ENCODE measurements around the gene GDI2.
A peak's percentile ranks its signal among the peaks of the same experiment; 100 is the strongest.
"Not testable (repeated sequence)": the region's sequence is repeated elsewhere in the genome, so short reads cannot be mapped to it uniquely, and the experiment has no call there.

GDI2 gene

DNA sequence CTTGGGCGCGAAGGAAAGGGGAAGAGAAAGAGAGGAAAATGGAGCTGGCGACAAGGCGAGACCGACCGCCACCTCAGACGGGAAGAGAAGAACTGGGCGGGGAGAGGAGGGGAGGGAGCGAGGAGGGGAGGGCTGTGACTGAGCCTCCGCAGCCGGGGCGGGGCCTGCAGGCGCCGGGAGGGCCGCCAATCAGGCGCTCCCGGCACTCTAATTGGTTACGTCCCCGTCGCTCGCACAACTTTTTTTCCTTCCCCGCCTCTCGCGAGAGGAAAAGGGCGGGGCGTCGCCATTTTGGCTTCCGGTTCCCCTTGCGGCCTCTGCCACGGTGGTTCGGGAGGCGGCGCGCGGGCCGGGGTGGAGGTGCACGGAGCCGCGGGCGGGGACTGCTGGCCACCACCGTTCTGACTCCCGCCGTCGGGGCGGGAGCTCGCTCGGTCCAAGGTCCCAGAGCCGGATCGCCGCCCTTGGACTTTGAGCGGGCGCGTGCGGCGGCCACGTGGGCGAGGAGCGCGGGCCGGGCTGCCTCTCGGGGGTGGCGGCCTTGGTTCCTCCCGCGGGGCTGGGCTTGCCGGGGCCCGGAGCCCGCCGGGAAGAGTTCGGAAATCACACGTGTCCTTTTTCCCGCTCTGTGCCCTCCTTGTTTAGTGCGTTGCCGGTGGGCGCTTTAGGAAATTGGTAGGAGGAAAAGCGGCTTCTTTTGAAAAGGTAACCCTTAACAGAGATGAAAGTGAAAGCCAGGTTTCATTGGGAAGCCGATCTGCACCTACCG, at the start of gene GDI2:
GDI2 (minus strand) TSS at position 94 of the 769 bp plus-strand sequence. CDS start 176 bp downstream, outside the sequence.
- peak; percentile 99 for DNase-seq

- DNase-seq, result no peak
Observed at GRCh38 chr10:5862360-5862961, 49.2 kb upstream of the GDI2 start.

DNA sequence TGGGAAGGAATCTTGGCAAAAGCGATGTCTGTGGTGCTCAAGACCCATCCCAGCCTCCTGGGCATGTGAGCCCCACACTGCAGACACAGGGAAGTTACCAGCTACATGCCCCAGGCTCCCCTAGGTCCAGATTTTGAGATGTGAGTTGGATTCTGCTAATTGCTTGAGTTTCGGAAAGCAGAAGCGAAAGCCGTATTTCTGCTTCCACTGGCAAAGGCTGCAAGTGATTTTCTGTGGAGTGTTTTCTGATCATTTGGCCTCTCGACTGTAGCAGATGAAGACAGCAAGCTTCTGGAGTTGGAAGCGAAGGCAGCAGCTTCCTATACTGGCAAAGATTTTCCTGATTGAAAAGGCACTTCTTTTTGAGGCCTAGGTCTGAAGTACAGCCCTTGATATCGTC, 46.8 kb upstream of the GDI2 start:
- no peak for DNase-seq

DNA sequence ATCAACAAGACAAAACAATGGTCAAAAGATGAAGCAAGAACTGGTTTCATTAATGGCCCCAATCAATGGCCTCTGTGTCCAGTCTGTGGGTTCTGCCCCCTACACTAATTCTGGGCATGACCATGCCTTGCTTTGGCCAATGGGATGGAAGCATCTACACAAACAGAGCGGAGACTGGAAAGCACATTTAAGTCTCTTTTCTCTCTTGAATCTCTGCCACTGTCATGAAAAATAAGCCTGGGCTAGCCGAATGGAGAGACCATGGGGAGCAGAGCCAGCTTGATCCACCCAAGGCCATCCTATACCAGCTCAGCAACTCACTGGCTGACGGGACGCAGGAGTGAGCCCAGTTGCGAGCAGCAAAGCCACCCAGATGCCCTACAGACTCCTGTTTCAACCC, 45.6 kb upstream of the GDI2 start:
- no peak for DNase-seq

GRCh38 chr10:5856701-5857004, 43.4 kb upstream of the GDI2 start:
- no peak for DNase-seq

- no peak for DNase-seq
Observed at GRCh38 chr10:5855979-5856700, 42.9 kb upstream of the GDI2 start.

- DNase-seq, result no peak
Observed at GRCh38 chr10:5854131-5854475, 40.9 kb upstream of the GDI2 start.

- not testable (repeated sequence) for DNase-seq
Observed at GRCh38 chr10:5846667-5847066, 33.4 kb upstream of the GDI2 start.

GRCh38 chr10:5844345-5845055, 31.3 kb upstream of the GDI2 start:
- DNase-seq, result no peak

DNA sequence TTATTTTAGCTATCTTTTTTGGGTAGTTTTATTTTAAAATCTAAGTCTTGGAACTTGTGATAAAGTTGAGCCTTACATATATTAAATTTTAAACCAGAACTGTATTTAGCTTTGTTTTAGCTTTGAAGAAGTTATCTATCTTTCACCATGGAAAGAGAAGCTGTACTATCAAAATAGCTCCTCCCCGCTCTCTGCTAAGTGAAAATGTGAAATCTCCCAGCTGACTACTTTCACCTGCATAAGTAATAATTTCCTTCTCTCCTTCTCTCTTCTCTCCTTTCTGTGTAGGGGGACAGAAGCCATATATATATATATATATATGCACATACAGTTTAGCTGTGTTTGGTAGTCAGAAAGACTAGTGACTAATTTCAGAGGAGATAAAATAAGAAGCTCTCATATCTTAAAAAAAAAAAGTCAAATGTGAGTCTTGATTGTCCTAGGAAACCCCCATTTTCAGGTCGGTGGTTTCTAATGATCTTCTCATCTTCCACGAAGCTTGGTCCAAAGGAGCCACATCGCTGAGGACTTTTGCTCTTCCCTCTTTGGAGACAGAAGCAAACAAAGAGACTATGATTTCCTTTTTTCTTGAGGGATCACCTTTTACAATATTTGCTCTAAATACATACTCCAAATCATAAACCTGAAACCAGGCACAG, 30.6 kb upstream of the GDI2 start:
- no peak for DNase-seq

GRCh38 chr10:5841965-5842364, 28.7 kb upstream of the GDI2 start:
- no peak for DNase-seq

GRCh38 chr10:5840314-5841307, 27.4 kb upstream of the GDI2 start:
- no peak for DNase-seq

DNA sequence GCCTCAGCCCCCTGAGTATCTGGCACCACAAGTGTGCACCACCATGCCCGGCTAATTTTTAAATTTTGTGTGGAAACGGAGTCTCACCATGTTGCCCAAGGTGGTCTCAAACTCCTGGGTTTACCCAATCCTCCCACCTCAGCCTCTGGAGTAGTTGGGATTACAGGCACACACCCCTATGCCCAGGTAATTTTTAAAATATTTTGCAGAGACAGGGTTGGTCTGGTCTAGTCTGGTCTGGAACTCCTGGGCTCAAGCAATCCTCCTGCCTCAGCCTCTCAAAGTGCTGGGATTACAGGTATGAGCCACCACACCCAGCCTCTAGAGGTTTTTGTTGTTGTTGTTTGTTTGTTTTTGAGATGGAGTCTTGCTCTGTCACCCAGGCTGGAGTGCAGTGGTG, 22.9 kb upstream of the GDI2 start:
- not testable (repeated sequence) for DNase-seq

- no peak for DNase-seq
Observed at GRCh38 chr10:5835446-5836095, 22.3 kb upstream of the GDI2 start.

DNA sequence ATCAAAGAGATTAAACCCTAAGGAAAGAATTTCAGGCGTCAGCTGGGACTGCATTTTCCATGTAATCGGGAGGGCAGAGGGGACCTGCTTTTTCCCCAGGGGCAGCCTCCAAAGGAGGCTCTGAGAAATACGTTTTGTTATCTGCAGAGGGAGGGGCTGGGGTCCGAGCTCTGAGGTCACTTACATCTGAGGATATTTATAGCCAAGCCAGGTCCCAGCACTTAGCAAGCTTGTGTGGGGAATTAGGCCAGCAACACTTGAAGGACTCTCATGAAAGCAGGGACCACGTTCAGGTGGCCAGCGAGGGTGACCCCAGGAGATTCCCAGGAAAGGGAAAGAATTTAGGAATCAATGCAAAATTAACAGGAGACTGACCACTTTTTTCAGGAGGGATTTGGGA, 20.6 kb upstream of the GDI2 start:
- no peak for DNase-seq

- no peak for DNase-seq
Observed at GRCh38 chr10:5832946-5833345, 19.7 kb upstream of the GDI2 start.

DNA sequence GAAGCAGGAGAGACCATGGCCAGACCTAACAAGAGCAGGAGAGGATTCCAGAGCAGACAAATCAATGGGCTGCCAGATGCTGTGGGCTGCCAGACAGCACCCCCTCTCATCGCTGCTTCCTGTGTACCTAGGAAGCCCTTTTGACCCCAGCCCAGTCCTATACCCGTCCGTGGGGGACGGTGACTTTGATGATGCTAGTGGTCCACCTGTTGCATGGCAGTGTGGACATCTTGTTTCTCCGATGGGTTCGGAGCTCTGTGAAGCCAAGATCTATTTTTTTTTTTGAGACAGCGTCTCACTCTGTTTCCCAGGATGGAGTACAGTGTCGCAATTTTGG, 18.2 kb upstream of the GDI2 start:
- no peak for DNase-seq

GRCh38 chr10:5830629-5831445, 17.6 kb upstream of the GDI2 start:
- DNase-seq, result no peak

DNA sequence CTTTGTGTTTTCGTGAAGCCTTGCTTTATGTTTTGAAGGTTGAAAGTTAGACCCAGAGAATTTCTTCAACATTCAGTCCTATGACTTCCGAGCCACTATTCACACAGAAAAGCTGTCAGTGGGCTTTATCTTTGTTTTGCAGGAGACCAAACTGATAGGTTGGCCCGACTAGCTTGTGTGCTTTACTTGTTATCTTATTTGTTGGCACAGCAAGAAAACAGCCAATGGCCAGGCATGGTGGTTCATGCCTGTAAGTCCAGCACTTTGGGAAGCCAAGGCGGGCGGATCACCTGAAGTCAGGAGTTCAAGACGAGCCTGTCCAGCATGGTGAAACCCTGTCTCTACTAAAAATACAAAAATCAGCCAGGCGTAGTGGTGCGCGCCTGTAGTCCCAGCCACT, 16.0 kb upstream of the GDI2 start:
- DNase-seq, result no peak

DNA sequence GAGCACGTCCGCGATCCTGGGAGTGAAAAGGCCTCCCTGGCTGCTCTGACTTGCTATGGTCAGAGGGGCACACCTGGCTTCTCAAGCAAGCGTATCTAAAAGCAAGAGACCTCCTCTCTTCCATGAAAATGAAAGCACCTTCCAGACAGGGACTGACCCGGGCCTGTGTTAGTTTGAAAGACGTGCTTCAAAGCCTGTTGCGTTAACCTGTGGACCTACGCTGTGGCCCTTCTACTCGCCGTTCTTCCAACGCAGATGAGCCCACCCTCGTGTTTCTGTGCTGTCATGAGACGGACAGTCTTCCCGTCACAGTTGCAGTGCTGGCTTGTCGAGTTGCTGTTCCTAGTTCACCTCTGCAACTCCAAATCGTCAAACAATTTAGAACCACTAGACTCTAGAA, 15.5 kb upstream of the GDI2 start:
- no peak for DNase-seq

DNA sequence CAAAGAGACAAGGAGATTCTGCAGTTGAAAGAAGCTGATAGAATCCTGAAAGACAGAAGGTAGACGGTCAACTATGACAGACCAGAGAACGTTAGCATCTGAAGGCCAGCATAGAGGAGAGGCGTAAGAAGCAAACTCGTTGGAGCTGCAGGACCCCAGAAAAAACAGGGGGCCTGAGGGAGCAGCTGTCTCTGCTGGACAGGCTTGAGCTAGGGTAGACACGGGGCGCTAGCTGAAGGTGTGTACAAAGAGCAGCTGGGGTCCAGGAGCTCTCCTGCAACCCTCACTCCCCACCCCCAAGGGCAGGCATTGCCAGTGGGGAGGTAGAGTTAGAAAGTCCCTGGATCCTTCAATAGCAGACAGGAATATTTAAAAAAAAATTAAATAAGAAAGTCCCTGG, 14.6 kb upstream of the GDI2 start:
- DNase-seq, result no peak

Measured in NCI-H146 (cell line).